Measurements from ENCODE around the gene HHIPL1. TPM values are rescaled to one million over a fixed set of nuclear protein-coding genes. Genes with fewer than 3 reads are reported as not detected.

Gene HHIPL1
- total RNA-seq, 1 experiment from 2014 or later, result not detected

GRCh38 chr14:99679996-99680395, 35.1 kb downstream of the HHIPL1 start:
- no peak for DNase-seq
- Mint-ChIP-seq H3K4me1 (ENCODE audit: low read depth, unreplicated experiment) (peaks cover 6% of the 10 kb centered on the region), H3K4me3 (ENCODE audit: low read depth, unreplicated experiment) (no peak overlapping the region), H3K36me3 (ENCODE audit: insufficient read depth, unreplicated experiment) (peaks cover 14% of the 10 kb centered on the region), H3K9me3 (ENCODE audit: low read depth, unreplicated experiment) (no peaks in the 10 kb centered on the region), H3K27ac (ENCODE audit: unreplicated experiment) (no peak overlapping the region), H3K27me3 (ENCODE audit: unreplicated experiment) (peaks cover 3% of the 10 kb centered on the region)
- BruUV-seq (replicated peaks), result no TSS peak
- CTCF ChIA-PET, result no interaction called here
- TF ChIP-seq CTCF (IDR thresholded peaks at IDR 0.05; ENCODE audit: unreplicated experiment), result no peak
- intact Hi-C loops (cut with micrococcal nuclease; ENCODE audit: unreplicated experiment), result no loop called here

- peaks cover 16% of the 10 kb centered on the region for H3K27me3 Mint-ChIP-seq (ENCODE audit: unreplicated experiment)
- DNase-seq, result no peak
- H3K9me3 Mint-ChIP-seq (ENCODE audit: low read depth, unreplicated experiment), result no peaks in the 10 kb centered on the region
- no TSS peak for BruUV-seq (replicated peaks)
- no peak overlapping the region for H3K4me3 Mint-ChIP-seq (ENCODE audit: low read depth, unreplicated experiment)
- H3K4me1 Mint-ChIP-seq (ENCODE audit: low read depth, unreplicated experiment), result peaks cover 6% of the 10 kb centered on the region
- no peak overlapping the region for H3K27ac Mint-ChIP-seq (ENCODE audit: unreplicated experiment)
- intact Hi-C loops (cut with micrococcal nuclease; ENCODE audit: unreplicated experiment), result no loop called here
- TF ChIP-seq CTCF (IDR thresholded peaks at IDR 0.05; ENCODE audit: unreplicated experiment), result no peak
- peaks cover 14% of the 10 kb centered on the region for H3K36me3 Mint-ChIP-seq (ENCODE audit: insufficient read depth, unreplicated experiment)
- CTCF ChIA-PET, result interaction anchor here (0.7 kb wide), 1 partner anchor 293 kb away, joined by 7 read pairs; no protein-coding TSS in a partner anchor
These were observed 36.3 kb downstream of the HHIPL1 start for GRCh38 chr14:99681101-99681831.

- Mint-ChIP-seq H3K36me3 (ENCODE audit: insufficient read depth, unreplicated experiment) (peaks cover 14% of the 10 kb centered on the region), H3K4me3 (ENCODE audit: low read depth, unreplicated experiment) (no peak overlapping the region), H3K9me3 (ENCODE audit: low read depth, unreplicated experiment) (no peaks in the 10 kb centered on the region), H3K4me1 (ENCODE audit: low read depth, unreplicated experiment) (peaks cover 6% of the 10 kb centered on the region), H3K27me3 (ENCODE audit: unreplicated experiment) (peaks cover 21% of the 10 kb centered on the region), H3K27ac (ENCODE audit: unreplicated experiment) (no peak overlapping the region)
- TF ChIP-seq CTCF (IDR thresholded peaks at IDR 0.05; ENCODE audit: unreplicated experiment), result no peak
- CTCF ChIA-PET, result interaction anchor here (0.7 kb wide), 1 partner anchor 293 kb away, joined by 7 read pairs; no protein-coding TSS in a partner anchor
- no TSS peak for BruUV-seq (replicated peaks)
- intact Hi-C loops (cut with micrococcal nuclease; ENCODE audit: unreplicated experiment), result no loop called here
- no peak for DNase-seq
These were observed 36.9 kb downstream of the HHIPL1 start for GRCh38 chr14:99681832-99682148.

- Mint-ChIP-seq H3K4me1 (ENCODE audit: low read depth, unreplicated experiment) (peaks cover 6% of the 10 kb centered on the region), H3K27ac (ENCODE audit: unreplicated experiment) (peak overlapping the region; percentile 56), H3K36me3 (ENCODE audit: insufficient read depth, unreplicated experiment) (peaks cover 14% of the 10 kb centered on the region), H3K27me3 (ENCODE audit: unreplicated experiment) (peaks cover 33% of the 10 kb centered on the region), H3K4me3 (ENCODE audit: low read depth, unreplicated experiment) (peak overlapping the region; percentile 76), H3K9me3 (ENCODE audit: low read depth, unreplicated experiment) (no peaks in the 10 kb centered on the region)
- peak; percentile 88 for DNase-seq
- intact Hi-C loops (cut with micrococcal nuclease; ENCODE audit: unreplicated experiment), result loop anchor here (1.0 kb wide), 1 partner anchor 202 kb away; no protein-coding TSS in a partner anchor
- CTCF ChIA-PET, result interaction anchor here (1.4 kb wide), 1 partner anchor 29 kb away, joined by 3 read pairs; no protein-coding TSS in a partner anchor
- BruUV-seq (replicated peaks), result no TSS peak
- TF ChIP-seq CTCF (IDR thresholded peaks at IDR 0.05; ENCODE audit: unreplicated experiment), result peak; percentile 82
These were observed 38.1 kb downstream of the HHIPL1 start for GRCh38 chr14:99682809-99683618.
